Stimulated activated CD8-positive, alpha-beta memory T cell treated with anti-CD3 and anti-CD28 coated beads, Interleukin-4, amount 100 ng/mL, for 48 hours (primary cell): ENCODE results near the gene MATK.

Source experiments
- DNase-seq: peaks from one replicate; pipeline ENCODE4 v3.0.0-alpha.2; 2020

Gene MATK

DNA sequence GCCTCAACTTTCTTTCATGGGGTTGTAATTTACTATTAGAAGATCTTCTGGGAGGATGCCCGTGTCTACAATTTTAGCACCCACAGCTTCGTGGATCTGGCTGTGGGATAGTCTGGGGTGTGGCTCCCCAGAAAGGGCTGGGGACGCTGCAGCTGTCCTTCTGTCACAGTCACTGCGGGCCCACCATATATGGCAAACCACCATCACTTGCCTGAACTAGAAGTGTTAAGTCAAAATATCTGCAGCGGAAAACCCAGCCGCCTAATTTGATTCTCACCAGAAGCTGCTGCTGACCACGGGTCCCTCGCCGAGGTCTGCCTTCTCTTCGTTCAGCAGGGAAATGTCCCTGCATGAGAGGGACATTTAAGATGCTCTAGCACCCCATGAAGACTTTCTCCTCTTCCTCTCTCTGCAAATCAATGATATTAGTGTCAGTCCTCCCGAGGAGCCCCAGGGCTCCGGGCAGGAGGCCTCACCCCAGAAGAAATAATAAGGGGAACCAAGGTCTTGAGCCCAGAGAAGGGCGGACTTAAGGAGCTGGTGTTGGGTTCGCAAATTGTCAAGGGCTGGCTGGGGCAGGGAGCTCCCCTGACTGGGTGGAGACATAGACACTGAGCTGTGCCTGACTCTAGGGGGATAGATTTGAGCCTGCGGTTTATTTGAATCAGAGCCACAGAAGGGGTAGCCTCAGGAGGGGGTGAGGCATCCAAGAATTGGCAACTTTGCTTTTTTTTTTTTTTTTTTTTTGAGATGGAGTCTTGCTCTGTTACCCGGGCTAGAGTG is 3.0 kb upstream of the MATK start:
- DNase-seq: no peak

DNA sequence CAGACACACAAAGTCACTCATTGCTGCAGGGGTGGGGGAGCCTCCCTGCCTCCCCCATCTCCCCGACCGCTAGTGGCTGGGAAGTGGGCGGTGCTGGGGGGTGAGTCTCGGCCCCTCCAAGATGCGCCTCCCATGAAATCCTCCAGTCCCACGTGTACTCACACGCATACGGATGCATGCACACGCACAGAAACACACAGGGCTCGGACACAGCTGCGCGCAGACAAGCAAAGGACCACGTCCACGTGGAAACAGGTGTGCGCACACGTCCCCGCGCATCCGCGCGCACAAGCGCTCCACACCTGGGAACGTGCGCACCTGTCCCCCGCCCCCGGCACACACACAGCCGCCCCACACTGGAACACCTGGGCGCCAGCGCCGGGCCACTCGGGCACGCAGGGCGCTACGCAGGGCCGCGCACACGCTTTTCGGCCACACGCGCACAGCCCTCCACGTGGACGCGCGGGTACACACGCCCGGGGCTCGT is 687 bp downstream of the MATK start:
- peak; percentile 53 for DNase-seq

DNA sequence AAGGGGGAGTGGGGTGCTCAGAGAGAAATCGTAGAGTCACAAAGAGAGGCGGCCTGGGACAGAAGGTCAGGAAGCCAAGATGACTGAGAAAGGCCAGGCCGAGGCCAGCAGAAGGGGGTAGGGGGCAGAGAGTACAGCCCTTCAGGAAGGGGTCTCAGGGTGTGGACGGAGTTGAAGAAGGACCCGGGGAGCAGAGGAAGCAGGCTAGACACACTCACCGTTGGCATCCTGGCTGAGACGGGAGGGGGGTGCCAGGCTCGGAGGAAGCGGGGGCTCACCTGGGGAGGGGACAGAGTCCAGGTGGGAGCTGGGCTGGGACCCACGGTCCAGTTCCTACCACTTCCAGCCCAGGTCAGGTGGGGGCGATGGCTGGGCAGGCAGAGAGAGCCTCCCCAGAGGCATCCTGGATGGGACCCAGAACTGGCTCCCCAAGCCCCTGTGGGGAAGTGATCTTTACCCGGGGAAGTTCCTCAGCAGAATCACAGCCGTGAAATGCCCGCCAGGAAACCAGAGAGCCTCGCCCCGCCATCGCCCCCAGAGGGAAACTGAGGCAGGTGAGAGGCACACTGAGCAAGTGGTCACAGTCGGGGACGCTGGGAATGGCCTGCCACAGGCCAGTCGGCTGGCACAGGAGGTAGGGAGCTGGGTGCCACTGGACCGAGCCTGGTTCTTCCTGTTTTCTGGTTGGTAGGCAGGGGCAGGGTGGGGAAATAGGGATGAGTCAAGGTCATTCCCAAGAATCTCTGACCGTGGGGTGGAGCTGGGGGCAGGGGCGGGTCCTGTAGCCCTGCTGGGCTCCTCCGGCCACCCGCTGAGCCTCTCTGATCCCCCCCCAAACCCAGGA is 1.4 kb downstream of the MATK start:
- no peak for DNase-seq

- DNase-seq: peak; percentile 69
Measured at GRCh38 chr19:3783660-3784584, 2.3 kb downstream of the MATK start.

- no peak for DNase-seq
Measured at GRCh38 chr19:3782903-3783302, 3.3 kb downstream of the MATK start.

DNA sequence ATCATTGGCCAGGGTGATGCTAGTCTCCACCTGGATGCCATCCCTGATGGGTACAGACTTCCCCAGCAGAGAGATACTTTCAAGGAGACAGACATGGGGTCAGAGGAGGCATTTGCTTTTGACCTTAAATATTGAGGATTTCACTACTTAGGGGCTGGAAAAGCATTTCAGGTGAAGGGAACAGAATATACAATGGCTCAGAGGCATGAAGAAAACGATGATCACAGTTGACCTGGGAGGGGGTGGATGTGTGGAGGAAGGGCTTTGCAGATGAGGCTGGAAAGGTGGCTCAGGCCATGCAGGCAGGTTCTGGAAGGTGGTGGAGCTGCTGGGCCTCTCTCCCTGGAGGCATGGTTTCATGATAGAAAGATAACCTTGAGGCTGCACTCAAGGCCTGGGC is 3.9 kb downstream of the MATK start:
- DNase-seq: no peak

DNA sequence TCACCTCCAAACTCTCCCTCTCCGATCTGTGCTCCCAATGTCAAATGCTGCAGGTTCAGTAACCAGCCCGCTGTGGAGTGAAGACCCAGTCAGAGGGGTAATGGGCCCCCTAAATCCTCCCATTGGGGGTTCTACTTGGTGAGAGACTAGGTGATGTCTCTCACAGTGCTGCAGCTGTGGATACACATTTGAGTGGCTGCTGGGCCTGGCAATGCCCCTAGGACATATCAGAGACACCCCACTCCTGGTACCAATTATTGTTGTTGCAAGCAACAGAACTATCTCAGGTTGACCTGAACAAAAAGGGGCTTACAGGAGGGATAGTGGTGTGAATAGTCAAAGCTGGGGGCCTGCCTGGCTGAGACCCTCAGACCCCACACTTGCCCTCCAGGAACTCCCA is 4.6 kb downstream of the MATK start:
- no peak for DNase-seq

GRCh38 chr19:3780786-3781304 is 5.3 kb downstream of the MATK start:
- DNase-seq: no peak

DNA sequence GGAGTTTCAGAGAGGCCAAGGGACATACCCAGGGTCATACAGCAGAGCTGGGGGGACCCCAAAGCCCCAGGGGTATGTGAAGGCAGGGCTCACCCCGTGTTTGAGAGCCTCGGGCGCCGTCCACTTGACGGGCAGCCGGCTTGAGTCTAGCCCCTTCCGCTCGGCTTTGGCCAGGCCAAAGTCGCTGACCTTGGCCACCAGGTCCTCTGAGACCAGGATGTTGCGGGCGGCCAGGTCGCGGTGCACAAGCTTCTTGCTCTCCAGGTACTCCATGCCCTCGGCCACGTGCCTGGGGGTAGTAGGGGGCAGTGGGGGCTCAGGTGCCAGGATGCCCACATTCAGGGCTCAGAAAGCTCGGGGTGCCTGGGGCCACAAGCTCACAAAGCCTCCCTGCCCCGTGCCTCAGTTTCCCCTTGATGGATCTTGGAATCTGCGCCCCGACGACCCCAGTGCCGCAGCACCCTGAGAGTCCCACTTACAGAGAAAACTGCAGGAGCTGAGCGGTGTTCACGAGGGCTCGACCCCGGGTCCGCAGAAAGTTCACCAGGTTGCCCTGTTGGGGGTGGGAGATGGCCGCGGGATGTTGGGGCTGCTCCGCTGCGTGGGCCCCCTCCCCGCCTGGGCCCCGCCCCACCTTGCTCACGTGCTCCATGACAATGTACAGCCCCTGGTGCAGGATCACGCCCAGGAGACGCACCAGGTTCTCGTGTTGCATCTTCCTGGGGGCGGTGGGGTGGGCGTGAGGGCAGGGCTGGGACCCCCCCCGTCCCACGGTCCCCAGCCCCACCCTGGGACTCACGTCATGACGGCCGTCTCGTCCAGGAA is 7.1 kb downstream of the MATK start:
- DNase-seq: no peak

- no peak for DNase-seq
Measured at GRCh38 chr19:3778104-3778867, 7.9 kb downstream of the MATK start.

- no peak for DNase-seq
Measured at GRCh38 chr19:3776479-3777040, 9.6 kb downstream of the MATK start.

DNA sequence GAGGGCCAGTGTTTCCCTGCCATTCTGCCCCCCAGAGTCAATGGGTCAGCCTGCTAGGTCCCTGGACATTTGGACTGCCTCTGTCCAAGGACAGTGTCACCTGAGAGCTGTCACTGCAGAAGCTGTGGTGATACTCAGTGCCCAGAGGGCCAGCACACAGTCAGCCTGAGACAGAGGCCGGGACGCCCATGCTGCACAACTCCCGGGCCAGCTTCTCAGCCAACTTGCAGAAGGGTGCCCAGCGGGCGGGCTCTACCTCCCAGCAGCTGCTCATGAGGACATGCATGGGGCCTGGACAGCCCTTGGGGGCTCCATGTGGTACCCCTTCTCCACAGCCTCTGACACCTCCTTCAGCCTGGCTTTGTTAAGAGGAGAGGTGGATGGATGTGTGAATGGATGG is 10.3 kb downstream of the MATK start:
- DNase-seq: no peak

DNA sequence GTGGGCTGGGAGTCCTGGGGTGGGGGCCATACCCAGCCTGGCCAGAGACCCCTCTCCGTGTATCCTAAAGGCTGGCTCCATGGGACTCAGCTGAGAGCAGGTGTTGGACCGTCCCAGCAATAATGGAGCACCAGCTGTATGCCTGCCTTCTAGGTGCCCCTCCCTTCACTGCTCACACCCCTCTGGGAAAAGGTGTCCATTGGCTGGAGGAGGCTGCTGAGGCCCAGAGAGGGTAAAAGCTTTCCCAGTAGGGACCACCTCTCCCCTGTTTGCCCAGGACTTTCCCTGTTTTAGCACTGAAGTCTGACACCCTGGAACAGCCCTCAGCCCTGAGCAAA is 10.8 kb downstream of the MATK start:
- DNase-seq: no peak

- no peak for DNase-seq
Measured at GRCh38 chr19:3774621-3775373, 11.4 kb downstream of the MATK start.

DNA sequence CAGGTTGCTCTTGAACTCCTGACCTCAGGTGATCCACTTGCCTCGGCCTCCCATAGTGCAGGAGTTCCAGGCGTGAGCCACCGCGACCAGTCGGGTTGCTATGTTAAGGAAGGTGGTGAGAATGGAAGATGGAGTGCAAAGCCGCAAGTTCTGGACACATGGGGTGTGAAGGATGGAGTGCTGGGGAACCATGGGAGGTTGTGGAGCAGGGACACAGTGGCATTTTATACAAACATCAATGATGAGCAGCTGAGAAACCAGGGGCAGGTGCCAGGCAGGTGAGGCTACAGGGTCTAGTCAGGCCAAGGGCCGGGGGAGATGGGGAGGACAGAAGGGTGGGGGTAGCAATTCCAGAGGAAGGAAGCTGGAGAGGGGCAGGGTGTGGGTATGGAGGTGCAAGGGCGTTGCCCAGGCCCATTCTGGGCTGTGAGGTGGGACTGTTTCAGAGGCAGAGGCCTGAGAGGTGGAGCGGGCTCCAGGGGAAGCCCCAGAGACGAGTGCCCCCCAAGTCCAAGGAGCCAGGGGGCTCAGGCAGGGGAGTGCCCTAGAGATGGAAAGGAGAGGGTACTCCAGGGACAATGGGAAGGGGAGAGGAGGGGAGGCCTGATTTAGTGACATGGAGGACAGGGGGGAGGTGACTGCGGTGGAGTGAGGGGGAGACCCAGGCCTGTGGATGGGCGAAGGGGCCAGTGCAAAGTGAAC is 12.2 kb downstream of the MATK start:
- DNase-seq: no peak

- DNase-seq: no peak
Measured at GRCh38 chr19:3771906-3772455, 14.2 kb downstream of the MATK start, which contains the start of gene RAX2. TSS of gene RAX2 (minus strand) at chr19:3772228. CDS start at chr19:3771742, 486 bp downstream.

GRCh38 chr19:3771000-3771905 is 14.9 kb downstream of the MATK start:
- DNase-seq: no peak
